ENCODE data around the gene HTT. TPM values are rescaled to one million over a fixed set of nuclear protein-coding genes. Genes with fewer than 3 reads are reported as not detected.

The HTT gene
- total RNA-seq, 2 donors from 2014 or later, result 56.3 to 89.5 TPM

- Histone ChIP-seq H3K36me3 (peaks cover 50% of the 10 kb centered on the region), H3K9me3 (no peaks in the 10 kb centered on the region), H3K27ac (no peak overlapping the region), H3K4me3 (no peak overlapping the region), H3K27me3 (replicated peaks; ENCODE audit: insufficient read depth) (no peaks in the 10 kb centered on the region), H3K4me1 (ENCODE audit: control insufficient read depth in 1 of 2, low read depth in 2 of 2) (peaks cover 0 to 8% of the 10 kb centered on the region in 2 donors)
- DNase-seq (ENCODE audit: low spot score) (no peak), ATAC-seq (ENCODE audit: insufficient number of reproducible peaks, low FRiP score, low read depth) (no peak)
- no peak for TF ChIP-seq CTCF (IDR thresholded peaks at IDR 0.05)
These were observed 164.8 kb downstream of the HTT start for GRCh38 chr4:3239303-3239702.

GRCh38 chr4:3239998-3240920, 165.8 kb downstream of the HTT start:
- H3K27me3 ChIP-seq (replicated peaks; ENCODE audit: insufficient read depth), result no peaks in the 10 kb centered on the region
- TF ChIP-seq CTCF (IDR thresholded peaks at IDR 0.05), result no peak
- peaks cover 0 to 8% of the 10 kb centered on the region in 2 donors for H3K4me1 ChIP-seq (ENCODE audit: control insufficient read depth in 1 of 2, low read depth in 2 of 2)
- no peak overlapping the region for H3K27ac ChIP-seq
- H3K36me3 ChIP-seq, result peaks cover 42% of the 10 kb centered on the region
- H3K4me3 ChIP-seq, result no peak overlapping the region
- ATAC-seq (ENCODE audit: insufficient number of reproducible peaks, low FRiP score, low read depth), result no peak
- H3K9me3 ChIP-seq, result no peaks in the 10 kb centered on the region
- DNase-seq (ENCODE audit: low spot score), result no peak

- Histone ChIP-seq H3K27me3 (replicated peaks; ENCODE audit: insufficient read depth) (no peaks in the 10 kb centered on the region), H3K4me3 (no peak overlapping the region), H3K27ac (no peak overlapping the region), H3K36me3 (peaks cover 34% of the 10 kb centered on the region), H3K4me1 (ENCODE audit: control insufficient read depth in 1 of 2, low read depth in 2 of 2) (peaks cover 0 to 8% of the 10 kb centered on the region in 2 donors), H3K9me3 (no peaks in the 10 kb centered on the region)
- no peak for TF ChIP-seq CTCF (IDR thresholded peaks at IDR 0.05)
- ATAC-seq (ENCODE audit: insufficient number of reproducible peaks, low FRiP score, low read depth) (no peak), DNase-seq (ENCODE audit: low spot score) (no peak)
These were observed 166.5 kb downstream of the HTT start for GRCh38 chr4:3240936-3241522.

GRCh38 chr4:3241898-3242524, 167.5 kb downstream of the HTT start:
- Histone ChIP-seq H3K36me3 (peaks cover 26% of the 10 kb centered on the region), H3K4me1 (ENCODE audit: control insufficient read depth in 1 of 2, low read depth in 2 of 2) (peaks cover 0 to 8% of the 10 kb centered on the region in 2 donors), H3K27ac (no peak overlapping the region), H3K9me3 (no peaks in the 10 kb centered on the region), H3K27me3 (replicated peaks; ENCODE audit: insufficient read depth) (no peaks in the 10 kb centered on the region), H3K4me3 (no peak overlapping the region)
- no peak for ATAC-seq (ENCODE audit: insufficient number of reproducible peaks, low FRiP score, low read depth)
- no peak for DNase-seq (ENCODE audit: low spot score)
- no peak for TF ChIP-seq CTCF (IDR thresholded peaks at IDR 0.05)

Measured in thoracic aorta (tissue), 2 donors.